HG03108 (cell line): ENCODE results near the gene ACTN4.

Experiments
- ATAC-seq: cut with Tn5 transposase; IDR thresholded peaks from one replicate; pipeline ENCODE4 v1.9.1; 2021; ENCODE audit warnings: moderate library complexity; ENCODE audit not compliant: unreplicated experiment

The ACTN4 gene

DNA sequence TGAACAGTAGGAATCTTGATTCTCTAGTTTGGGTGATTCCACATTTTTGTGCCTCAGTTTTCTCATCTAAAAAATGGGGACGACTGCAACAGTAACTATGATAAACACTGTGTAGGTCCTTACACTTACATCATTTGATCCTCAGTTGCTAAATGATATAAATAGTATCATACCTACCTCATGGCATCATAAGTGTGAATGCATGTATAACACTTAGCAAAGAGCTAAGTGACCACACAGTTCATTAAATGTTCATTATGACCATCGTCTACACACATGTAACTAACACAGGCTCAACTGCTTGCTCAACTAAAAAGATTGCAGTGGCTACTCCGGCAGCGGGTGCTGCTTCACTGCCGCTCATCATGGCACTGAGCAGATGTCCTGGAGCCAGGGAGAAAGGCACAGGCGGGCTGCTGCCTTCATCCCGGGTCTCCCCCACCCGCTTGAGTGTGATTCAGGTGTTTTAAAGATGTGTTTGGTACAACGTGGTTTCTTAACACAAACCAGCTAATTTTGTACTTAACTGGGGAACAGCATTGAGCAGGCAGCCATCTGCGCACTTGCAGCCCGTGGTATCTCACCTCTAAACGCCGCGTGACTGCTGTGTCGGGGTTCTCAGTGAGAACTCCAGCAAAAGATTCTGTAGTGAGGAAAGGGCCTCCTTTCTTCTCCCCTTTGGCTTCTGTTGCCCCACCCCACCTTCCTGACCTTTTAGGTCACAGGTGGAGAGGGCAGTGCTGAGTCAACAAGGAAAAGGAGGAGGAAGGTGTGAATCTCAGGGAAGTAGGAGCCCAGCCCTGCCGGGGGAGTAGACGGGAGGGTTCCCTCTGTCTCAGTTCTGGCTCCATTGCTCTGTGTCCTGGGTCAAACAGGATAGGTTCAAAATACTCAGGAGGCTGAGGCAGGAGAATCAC lies 11.7 kb upstream of the ACTN4 start:
- ATAC-seq, result no peak

DNA sequence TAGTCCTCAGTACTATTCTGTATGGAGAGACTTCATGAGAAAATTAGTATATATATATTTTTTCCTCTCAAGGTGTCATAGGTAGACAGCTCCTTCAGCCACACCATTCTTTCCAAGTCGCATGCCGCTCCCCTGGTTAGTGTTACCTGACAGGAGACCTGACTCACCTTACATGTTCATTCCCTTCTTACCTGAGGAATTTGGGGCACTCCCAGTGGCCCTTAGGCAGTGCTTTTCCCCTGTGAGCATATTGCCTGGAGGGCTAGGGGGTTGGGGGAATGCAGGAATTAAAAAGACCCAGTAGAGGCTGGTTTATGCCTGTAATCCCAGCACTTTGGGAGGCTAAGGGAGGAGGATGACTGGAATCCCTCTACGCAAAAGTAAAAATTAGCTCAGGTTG lies 9.0 kb upstream of the ACTN4 start:
- ATAC-seq, result no peak

DNA sequence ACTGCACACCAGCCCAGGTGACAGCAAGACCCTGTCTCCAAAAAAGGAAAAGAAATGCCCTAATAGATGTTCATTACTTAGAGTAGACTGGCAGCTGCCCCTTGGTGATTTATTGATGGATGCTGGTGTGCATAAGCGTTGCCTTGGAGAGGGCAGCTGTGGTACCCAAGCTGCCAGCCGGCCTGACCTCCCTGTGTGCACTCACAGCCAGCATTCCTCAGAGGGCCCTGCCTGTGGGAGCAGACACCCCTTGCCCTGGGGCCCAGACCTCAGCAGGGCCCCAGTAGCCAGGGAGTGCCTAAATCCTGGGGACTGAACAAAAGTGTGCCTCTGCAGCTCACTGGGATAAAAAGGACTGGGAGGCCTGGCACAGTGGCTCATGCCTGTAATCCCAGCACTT lies 7.8 kb upstream of the ACTN4 start:
- ATAC-seq, result no peak

DNA sequence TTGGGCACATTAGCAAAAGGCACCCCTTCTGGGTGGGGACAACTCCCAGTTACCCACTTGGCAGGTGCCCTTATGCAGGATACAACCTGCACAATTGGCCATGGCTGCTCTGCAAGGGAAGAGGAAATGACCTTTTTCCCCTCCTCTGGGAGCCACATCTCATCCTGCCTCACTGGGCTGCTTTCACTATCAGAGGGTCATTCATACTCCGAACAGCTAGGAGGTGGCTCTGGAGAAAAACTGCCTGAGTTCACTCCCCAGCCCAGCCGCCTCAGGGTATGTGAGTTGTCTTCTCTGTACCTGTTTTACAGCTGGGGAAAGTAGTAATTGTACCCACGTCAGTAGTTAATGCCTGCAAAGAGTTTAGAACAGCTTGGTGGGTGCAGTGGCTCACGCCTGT lies 7.1 kb upstream of the ACTN4 start:
- ATAC-seq, result no peak

DNA sequence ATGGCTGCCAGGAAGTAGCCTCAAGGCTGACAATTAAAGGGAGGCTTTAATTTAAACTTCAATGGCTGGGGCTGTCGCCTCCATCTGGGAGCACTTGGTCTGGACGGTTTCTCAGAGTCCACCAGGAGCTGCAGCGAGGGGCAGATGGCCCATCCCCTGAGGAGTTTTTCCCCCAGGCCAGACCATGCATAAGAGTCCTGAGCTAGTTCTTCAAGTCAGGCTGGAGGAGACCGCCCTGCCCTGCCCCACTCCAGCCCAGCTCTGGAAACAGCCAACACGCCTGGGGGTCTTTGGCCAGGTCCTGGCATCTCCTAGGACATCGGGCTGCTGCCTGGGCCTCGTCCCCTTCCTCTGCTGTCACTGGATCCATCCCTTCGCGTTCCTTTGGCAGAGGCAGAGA lies 5.3 kb upstream of the ACTN4 start:
- no peak for ATAC-seq

DNA sequence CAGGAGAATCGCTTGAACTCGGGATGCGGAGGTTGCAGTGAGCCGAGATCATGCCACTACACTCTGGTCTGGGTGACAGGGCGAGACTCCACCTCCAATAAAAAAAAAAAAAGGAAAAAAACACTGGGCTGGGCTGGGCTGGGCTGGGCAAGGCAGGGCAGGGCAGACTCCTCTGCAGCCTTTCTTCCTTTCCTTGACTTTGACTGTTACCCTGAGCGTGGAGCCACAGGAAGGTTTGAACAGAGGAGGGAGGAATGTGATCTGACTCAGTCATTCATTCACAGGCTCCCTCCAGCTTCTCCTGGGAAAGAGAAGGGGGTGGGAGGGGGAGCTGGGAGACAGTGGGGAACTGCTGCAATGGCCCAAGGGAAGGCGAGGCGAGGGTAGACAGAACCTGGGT lies 2.7 kb upstream of the ACTN4 start:
- no peak for ATAC-seq

DNA sequence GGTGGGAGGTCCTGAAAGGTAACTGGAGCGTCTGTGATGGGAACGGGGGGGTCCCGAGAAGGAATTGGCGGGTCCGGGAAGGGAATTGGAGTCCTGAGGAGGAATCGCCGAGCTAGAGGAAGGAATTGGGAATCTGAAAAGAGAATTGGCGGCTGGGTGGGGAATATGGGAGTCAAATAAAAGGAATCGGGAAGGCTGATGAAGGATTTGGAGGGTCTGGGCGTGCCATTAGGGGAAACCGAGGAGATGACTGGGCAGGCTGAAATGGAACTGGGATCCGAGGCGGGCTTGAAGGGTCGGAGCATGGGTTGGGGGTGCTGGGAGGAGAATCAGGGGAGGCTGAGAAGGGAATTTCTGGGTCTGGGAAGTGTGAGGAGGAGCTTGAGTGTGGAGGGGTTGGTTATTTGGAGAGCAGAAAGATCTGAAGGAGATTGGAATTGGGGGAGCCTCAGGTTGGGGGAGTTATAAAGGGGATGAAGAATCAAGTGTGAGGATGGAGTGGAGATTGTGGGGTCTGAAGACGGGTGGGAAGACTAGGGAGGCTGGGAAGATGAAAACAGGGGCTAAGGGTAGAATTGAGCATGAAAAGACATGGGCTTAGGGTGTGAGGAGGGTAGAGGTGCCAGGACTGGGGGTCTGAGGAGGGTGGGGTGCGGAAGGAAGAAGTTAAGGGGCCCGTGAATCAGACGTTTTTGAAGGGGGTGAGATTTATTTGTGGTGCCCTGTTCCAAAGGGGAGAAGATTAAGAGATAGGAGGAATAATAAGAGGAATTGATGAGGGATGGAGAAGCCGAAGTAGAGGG lies 718 bp downstream of the ACTN4 start:
- ATAC-seq, result no peak

DNA sequence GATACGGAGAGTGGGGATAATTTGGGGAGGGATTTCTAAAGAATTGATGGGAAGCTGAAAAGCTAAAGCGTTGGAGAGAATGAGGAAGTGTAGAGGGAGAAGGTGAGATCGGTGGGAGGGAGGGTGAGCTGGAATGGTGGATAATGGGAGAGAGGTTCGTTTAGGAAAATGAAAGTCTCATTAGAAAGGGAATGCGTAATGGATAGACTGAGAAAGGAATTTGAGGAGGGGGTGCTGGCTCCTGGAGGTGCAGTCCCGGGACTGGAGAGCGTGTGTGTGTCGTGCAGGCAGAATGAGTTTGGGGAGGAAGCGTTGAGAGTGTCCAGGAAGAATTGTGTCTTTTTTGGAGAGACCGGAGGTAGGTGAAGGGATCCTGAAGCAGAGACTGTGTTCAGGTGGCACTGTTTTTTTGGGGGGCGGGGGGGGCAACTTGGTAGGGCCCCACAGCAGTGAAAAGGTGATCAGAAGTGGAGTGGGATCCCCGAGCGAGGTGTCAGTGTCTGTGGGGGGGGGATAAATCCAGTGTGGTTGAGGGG lies 1.4 kb downstream of the ACTN4 start:
- ATAC-seq, result no peak

DNA sequence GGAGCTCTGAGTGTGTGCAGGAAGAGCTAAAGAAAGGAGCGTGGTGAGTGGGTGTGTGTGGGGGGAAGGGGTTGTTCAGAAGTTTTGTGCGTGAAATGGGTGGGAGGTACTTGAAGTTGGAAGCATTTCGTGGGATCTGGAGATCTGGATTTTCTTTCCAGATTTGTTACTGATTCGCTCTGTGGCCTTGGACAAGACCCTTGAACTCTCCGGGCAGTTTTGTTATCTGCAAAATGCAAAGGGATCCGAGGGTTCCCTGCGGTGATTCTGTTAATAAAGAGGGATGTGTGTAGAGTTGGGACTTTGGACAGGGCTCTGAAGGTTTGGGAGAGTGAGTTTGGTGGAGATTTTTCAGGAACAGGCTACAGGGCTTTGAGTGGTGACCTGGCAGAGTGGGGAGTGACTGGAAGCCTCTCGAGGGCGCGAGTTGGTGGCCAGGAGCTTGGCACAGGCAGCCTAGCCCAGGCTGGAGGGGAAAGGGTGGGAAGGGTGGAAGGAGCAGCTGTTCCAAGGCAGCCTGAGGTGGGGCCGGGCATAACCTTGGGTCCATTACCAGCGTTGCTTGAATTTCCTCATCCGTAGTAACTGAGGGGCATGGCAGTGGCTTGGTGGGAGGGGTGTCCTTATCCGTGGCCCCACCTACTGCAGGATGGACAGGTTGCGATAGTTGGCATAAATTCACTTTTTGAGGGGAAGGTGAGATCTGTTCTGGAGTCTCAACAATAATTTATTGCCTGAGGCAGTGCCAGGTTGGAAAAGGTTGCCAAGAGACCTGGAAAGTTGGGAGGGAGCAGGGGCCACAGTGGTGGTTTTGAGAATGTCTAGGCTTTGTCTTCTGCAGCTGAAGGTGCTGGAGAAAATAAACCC lies 2.1 kb downstream of the ACTN4 start:
- no peak for ATAC-seq

DNA sequence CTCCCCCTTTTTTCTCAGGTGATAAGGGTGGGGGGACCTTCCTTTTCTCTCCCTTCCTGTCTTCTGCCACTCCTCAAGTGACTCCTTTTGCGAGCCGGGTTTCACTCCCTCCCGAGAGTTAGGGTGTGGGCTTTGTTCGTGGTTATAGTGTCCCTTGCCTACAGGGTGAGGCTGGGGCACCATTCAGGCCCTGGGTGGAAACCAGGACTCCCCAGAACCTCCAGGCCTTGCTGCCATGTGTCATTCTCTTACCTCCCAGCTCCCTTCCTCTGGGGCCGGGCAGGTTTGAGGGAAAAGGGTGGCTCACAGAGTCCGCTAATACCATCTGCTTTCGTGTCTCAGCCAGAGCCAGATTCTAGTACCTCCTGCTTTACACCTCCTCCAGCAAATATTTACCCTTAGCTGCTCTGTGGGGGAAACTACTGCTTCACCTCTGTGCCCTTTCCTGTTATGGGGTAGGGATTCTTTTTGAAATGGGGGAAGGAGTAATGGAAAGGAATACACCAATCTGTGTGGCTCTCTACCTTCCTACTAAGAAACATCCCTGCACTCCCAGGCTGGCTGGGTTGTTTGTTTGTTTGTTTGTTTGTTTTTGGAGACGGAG lies 2.8 kb downstream of the ACTN4 start:
- no peak for ATAC-seq

DNA sequence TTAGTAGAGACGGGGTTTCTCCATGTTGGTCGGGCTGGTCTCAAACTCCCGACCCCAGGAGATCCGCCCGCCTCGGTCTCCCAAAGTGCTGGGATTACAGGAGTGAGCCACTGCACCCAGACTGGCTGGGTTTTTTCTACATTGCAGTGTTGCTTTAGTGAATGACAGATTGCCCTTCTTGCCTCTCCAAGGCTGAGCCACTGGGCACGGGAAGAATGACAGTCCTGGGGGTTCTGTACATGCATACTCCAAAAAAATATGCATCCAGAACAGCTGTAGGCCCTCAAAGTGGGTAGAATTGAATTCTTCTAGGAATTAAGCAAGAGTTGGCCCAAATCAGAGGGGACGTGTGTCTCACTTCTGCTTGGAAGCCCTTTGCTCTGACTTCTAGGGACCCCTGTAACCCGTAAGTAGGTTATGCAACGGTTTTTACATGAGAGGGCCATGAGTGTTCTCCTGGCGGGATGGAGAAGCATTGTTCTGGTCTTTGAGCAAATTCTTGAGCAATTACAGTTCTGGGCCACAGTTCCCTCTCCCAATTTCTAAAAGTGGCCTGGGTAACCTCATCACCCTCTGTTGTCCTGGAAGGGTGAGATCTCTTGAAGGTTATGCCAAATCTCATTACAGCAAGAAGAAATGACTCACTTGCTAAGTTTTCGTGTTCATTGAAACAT lies 3.6 kb downstream of the ACTN4 start:
- ATAC-seq, result no peak

DNA sequence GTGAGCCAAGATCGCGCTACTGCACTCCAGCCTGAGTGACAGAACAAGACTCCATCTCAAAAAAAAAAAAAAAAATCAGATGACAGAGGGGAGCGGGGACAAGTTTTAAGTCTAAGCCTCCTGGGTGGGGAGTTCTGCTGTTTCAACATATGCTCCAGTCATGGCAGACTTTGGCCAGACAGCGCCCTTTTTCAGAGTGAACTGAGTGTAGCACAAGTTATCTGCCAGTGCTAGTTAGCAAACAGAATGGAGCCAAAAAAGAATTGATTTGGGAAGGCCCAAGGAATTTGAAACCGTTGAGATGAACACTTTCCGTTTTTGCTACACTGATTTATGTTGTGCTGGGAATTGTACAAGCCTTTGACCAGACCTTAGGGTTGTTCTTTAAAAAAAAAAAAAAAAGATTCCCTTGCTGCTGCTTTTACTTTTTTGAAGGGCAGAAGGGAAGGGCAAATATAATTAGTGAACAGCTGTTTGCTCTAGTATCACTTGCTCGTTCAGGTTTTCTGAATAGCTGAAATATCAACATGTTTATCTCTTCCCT lies 5.7 kb downstream of the ACTN4 start:
- ATAC-seq, result no peak

DNA sequence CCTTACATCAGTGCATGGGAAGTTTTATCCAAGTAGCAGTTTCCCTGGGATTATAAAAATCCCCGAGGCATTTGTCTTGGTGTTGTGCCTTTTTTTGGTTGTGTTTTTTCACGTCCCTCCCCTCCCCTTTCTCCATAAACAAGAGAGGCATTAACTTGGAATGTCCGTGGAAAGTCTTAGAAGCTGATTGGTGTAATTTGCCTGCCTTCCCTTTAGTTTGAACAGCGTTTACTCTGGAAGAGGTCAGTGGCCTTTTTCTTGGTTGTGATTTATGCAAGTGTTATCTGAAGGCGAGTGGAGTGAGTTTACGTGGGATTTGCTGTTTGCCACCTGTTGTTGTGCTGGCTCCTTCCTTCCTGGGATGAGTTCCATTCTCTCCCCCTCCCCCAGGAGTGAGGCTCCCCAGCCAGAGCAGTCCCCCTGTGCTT lies 7.2 kb downstream of the ACTN4 start:
- ATAC-seq, result no peak

DNA sequence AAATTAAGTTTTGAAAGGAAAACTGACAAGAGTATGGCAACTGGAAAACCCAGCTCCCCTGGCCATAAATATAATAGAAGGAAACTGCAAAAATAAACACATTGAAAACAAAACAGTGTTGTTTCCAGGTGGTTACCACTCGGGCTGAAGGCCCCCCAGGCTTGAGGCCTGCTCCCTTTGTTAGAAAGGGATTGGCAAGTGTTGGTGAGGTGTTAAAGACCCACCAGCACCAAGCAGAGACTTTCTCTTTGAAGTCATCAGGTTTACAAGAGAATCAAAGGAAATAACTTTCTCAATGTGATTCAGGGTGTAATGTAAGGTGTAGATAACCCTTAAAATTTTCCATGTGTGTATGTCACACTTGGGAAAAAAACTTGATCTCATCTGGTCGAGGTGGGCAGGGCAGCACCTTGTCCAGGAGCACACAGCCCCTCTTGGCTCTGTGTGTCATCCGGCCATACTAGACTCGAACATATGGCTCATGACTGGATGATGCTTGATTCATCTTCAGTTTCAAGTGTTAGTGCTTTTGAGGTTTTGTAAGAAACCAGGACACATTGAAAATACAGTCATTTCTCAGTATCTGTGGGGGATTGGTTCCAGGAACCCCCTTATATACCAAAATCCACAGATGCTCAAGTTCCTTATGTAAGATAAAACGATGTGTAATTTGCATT lies 7.8 kb downstream of the ACTN4 start:
- ATAC-seq, result no peak

DNA sequence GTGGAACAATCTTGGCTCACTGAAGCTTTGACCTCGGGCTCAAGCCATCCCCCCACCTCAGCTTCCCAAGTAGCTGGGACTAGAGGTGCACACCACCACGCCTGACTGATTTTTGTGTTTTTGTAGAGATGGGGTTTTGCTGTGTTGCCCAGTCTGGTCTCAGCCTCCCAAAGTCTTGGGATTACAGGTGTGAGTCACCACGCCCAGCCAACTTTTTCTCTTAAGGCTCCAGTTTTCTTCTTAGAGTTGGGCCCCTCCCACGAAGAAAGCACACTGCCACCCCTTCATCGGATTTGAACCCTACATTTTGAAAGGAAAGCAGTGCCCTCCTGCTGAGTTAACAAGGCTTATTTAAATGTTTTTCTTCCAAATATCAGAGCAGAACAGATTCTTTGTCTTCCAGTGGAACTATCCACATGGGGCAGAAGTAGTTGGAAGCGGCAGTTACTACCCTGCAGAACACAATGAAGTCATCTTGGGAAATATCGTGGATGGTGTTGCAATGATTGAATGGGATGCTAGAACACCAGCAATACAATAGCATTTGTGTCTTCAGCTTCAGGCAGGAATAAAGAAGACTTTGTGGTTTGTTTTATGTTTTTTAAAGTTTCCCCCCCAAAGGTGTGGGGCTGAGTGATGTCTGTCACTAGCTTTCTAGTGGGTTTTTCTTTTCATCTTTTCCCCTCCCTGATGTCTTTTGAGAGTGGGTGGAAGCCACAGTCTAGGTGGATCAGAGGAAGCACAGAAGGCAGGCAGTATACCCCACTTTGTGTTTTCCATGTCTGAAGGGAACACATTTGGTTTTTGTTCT lies 8.9 kb downstream of the ACTN4 start:
- ATAC-seq, result no peak

DNA sequence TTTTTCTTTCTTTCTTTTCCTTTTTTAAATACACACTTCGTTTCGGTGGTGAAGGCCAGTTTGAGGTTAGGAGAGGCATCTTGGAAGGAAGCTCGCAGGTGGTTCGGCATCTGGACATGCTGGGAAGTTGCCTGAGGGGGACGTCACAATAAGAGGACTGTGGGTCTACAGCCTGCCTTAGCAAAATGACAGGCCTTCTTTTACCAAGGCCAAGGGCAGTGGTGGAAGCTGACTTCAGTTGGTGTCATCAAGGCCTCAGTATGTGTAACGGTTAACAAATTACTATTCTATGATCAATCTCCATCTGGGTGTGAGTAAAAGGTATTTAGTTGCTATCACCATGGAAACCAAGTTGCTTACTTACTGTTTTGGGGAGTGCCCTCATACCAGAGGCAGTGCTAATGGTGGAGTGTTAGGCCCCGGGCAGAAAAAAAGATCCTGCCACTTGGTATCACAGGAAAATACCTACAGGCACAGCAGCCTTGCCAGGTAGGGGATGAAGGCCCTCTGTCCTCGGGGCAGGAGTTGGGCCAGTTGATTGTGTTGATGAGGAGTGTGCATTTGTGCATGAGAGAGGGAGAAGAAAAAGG lies 10.3 kb downstream of the ACTN4 start:
- ATAC-seq, result no peak

DNA sequence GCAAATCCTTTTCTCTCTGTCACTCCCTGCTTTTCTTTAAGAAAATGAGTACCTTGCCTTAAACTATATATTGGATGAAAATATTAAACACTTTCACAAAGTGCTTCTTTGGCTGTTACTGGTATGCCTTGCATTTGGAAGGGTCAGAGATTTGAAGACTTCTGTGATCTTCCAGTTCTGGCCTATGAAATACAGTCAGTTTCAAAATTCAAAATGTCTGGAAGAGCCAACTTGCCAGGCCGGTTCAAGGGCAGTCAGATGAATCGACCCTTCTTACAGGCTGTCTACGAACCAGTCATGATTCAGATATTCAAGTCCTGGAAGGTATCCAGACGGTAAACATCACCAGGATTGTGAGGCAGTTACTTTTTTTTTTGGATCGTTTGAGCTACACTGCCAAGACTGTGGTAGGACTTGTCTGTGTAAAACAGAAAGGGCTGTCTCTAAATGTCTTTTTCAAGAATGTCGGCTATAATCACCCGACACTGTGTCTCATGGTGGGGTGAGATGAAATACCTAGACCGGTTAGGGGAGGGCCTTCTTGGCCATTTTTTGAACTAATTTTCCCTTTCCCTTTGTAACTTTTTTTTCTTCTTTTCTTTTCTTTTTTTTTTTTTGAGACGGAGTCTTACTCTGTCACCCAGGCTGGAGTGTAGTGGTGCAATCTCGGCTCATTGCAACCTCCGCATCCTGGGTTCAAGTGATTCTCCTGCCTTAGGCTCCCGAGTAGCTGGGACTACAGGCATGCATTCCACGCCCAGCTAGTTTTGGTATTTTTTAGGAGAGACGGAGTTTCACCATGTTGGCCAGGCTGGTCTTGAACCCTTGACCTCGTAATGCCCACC lies 11.2 kb downstream of the ACTN4 start:
- ATAC-seq, result no peak
